ELF-1 (cell line): Measurements from ENCODE around the gene ZNF446.
"Not testable (repeated sequence)": the region's sequence is repeated elsewhere in the genome, so short reads cannot be mapped to it uniquely, and the experiment has no call there.

Source experiments
- DNase-seq: peaks from one replicate; pipeline ENCODE4 v3.0.0-alpha.2; 2016; ENCODE audit warnings: low read depth, low spot score

ZNF446 gene

DNA sequence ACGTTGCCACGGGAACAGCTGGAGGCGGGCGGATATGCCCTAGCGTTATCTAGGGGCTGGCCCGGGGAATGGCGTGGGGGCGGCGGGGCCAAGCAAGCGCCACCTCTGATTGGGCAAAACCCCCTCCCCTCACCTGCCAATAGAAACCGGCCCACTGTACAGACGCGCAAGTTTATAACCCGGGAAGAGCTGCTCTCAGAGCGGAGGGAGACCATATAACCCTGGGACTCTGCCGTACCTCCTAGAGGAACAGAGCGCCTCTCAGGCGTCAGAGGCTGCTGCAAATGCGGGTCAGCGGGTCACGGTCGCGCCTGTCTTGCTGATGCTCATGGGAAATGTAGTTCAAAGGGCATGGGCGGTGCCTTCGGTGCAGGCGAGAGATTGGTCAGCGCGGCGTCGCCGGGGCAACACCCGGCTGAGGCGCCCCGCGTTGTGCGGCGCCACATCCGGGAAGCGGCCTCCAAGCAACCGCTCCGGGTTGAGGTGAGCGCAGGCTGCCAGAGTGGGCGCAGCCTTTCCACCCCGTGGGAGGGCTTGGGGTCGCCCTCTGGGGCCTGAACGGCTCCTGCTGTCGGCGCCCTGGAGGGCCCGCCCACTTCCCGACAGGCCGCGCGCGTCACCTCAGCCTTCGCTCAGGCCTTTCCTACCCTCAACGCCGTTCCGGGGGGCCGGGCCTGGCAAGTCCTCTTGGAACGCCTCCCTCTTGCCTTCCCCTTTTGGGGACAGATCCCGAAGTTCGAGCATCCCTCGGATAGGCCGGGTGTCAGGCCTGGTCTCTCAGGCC is at the start of gene ZNF446:
ZNF446 (plus strand) TSS at position 639 of the 784 bp plus-strand sequence. CDS start 867 bp downstream, outside the sequence.
- peak; percentile 98 for DNase-seq

GRCh38 chr19:58428617-58429016 is 47.5 kb upstream of the ZNF446 start:
- DNase-seq = no peak

- DNase-seq = no peak
These were observed 46.4 kb upstream of the ZNF446 start for GRCh38 chr19:58429745-58430144.

DNA sequence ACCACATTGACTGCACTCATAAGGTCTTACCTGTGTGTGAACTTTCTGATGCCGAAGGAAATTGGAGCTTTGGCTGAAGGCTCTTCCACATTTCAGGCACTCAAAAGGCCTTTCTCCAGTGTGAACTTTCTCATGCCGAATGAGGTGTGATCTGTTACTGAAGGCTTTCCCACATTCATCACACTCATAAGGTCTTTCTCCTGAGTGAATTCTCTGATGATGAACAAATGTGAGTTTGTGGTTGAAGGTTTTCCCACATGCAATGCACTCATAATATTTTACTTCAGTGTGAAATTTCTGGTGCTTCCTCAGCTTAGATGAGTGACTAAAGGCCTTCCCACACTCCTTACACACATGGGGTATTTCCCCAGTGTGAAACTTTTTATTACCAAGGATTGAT is 41.9 kb upstream of the ZNF446 start:
- DNase-seq = no peak

GRCh38 chr19:58439576-58440554 is 36.3 kb upstream of the ZNF446 start, which contains the start of gene ZNF132:
Gene ZNF132, minus strand, starts transcription at chr19:58440153. Its CDS starts 332 bp downstream, at chr19:58439821.
- DNase-seq = peak; percentile 99

- no peak for DNase-seq
These were observed 35.6 kb upstream of the ZNF446 start for GRCh38 chr19:58440556-58440955.

GRCh38 chr19:58442986-58443385 is 33.2 kb upstream of the ZNF446 start:
- DNase-seq = not testable (repeated sequence)

- DNase-seq = not testable (repeated sequence)
These were observed 27.3 kb upstream of the ZNF446 start for GRCh38 chr19:58448860-58449259.

DNA sequence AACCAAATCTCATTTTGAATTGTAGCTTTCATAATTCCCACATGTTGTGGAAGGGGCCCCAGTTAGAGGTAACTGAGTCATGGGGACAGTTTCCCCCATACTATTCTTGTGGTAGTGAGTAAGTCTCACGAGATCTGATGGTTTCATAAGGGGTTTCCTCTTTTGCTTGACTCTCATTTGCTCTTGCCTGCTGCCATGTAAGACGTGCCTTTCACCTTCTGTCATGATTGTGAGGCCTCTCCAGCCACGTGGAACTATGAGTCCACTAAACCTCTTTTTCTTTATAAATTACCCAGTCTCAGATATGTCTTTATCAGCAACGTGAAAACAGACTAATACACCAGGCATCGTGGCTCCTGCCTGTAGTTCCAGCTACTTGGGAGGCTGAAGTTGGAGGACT is 26.2 kb upstream of the ZNF446 start:
- not testable (repeated sequence) for DNase-seq

DNA sequence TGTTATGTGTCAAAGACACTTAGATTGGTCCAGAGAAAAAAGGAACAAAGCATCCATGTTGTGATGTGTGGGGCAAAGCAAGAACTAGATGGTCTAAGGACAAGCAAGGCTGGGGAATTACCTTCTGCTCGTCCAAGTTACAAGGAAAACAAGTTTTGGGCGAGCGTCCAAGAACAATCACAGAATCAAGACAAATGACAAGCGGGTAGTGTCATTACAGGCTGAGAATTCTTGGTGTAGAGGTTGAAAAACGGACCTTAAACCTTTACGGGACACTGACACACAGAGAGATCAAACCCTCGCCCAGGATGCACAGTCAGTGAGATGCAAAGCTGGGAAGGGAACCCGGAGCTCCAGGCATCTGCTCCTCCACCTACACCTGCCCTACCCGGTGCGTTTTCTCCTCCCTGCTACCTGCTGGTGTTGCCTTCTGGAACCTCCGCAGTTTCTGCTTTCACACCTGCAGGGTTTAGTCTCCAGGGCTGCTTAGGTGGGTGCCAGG is 25.2 kb upstream of the ZNF446 start:
- no peak for DNase-seq

DNA sequence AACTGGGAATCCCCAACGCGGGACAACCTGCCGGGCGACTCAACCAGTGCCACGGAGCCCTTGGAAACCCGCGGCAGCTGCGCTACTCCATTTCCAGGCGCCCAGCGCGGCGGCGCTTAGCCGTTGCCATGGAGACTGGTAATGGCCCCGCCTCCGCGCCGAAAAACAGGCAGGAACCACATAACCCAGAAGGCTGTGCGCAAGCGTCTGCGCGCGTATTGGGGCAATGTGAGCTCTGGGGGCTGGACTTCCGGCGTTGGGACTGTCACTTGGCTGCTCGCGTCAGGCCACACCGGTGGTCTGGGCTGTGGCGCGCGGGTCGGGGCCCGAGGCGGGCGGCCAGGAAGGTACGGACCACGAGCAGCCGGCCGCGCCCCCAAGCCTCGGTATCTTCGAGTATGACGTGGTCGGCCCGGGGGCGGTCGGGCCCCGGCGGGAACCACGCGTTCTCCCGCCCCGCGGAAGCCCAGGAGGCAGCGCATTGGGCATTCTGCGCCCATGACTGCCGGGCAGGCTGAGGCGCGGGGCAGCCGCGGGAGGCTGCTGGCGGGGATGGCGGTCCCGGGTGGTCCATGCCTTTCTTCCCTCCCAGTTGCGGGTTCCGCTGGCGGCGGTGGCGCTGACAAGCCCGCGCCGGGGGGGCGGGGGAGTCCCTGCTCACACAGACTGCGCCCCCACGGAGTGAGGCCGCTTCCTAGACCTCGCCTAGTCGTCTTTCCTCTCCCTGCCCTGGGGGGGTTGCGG is 24.6 kb upstream of the ZNF446 start, which contains the start of gene ZNF324B:
ZNF324B (plus strand) TSS at position 265 of the 744 bp plus-strand sequence. CDS start 2,080 bp downstream, outside the sequence.
- peak; percentile 97 for DNase-seq

DNA sequence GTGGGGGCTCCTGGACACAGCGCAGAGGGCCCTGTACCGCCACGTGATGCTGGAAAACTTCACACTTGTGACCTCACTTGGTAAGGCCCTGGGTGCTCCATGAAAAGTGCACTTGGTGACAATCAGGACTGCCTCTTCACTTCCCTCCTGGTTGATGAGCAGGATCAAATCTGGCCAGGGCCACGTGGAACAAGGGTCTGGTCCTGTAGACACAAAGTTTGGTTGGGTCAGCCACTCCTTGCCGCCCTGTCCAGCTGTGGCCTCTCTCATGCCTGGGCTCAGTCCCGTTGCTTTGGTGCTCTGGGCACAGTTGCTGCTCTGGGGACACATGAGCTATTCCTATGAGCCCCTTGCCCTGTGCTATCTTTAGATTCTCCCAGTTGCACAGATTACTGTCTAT is 22.4 kb upstream of the ZNF446 start:
- no peak for DNase-seq

DNA sequence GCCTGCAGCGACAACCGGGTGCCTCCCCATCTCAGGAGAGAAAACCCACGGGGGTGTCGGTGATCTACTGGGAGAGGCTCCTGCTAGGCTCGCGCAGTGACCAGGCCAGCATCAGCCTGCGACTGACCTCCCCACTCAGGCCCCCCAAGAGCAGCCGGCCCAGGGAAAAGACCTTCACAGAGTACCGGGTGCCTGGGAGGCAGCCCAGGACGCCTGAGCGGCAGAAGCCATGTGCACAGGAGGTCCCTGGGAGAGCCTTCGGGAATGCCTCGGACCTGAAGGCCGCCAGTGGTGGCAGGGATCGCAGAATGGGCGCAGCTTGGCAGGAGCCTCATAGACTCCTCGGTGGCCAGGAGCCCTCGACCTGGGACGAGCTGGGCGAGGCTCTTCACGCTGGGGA is 20.8 kb upstream of the ZNF446 start:
- no peak for DNase-seq

GRCh38 chr19:58456111-58456510 is 20.0 kb upstream of the ZNF446 start:
- no peak for DNase-seq

GRCh38 chr19:58460039-58460438 is 16.1 kb upstream of the ZNF446 start:
- DNase-seq = no peak

GRCh38 chr19:58466089-58466759 is 9.9 kb upstream of the ZNF446 start:
- DNase-seq = no peak

DNA sequence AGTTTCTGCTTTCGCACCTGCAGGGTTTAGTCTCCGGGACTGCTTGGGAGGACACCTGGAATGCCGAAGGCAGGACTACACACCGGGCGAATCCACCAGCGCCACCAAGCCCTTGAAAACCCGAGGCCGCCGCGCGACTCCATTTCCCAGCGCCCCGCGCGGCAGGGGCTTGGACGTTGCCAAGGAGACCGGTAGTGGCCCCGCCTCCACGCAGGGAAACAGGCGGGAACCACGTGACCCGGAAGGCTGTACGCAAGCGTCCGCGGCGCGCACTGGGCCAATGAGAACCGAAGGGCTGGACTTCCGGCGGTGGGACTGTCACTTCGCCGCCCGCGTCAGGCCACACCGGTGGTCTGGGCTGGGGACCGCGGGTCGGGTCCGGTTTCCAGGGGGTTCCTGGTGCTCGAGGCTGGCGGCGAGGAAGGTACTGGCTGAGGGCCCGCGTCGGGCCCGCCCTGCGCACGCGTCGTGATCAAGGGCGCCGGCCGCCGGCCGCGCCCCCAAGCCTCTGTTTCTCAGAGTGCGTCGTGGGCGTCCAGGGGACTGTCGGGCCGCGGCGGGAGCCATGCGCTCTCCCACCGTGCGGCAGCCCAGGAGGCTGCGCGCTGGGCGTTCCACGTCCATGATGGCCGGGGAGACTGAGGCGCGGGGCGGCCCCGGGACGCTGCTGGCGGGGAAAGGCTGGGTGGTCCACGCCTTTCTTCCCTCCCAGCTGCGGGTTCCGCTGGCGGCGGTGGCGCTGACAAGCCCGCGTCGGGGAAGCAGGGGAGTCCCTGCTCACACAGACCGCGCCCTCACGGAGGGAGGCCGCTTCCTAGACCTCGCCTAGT is 9.2 kb upstream of the ZNF446 start, which contains the start of gene ZNF324:
ZNF324 (plus strand) TSS at position 321 of the 830 bp plus-strand sequence. CDS start 2,106 bp downstream, outside the sequence.
- peak; percentile 98 for DNase-seq

- DNase-seq = peak; percentile 21
These were observed 7.8 kb upstream of the ZNF446 start for GRCh38 chr19:58468216-58468839.
